ENCODE data around the gene ELAVL1.
A peak's percentile ranks its signal among the peaks of the same experiment; 100 is the strongest.

Gene ELAVL1

GRCh38 chr19:7917267-7918061 lies 88.0 kb downstream of the ELAVL1 start:
- Histone ChIP-seq H3K27me3 (ENCODE audit: low read depth, low read length) (peaks cover 29% of the 10 kb centered on the region), H3K36me3 (ENCODE audit: control insufficient read depth in 1 of 2, insufficient read depth in 2 of 2, low read length in 2 of 2) (peaks cover 2 to 14% of the 10 kb centered on the region in 2 donors), H3K9me3 (ENCODE audit: control insufficient read depth in 1 of 2, low read length in 2 of 2) (no peaks in the 10 kb centered on the region), H3K4me3 (ENCODE audit: low read depth in 1 of 2, low read length in 2 of 2) (peak overlapping the region in 1 of 2 donors; percentile 46), H3K4me1 (ENCODE audit: control insufficient read depth in 1 of 2, insufficient read depth in 2 of 2, low read length in 2 of 2) (peaks cover 5 to 56% of the 10 kb centered on the region in 2 donors), H3K27ac (ENCODE audit: low read length) (no peak overlapping the region)

- H3K27me3 ChIP-seq (ENCODE audit: low read depth, low read length), result peaks cover 29% of the 10 kb centered on the region
- H3K9me3 ChIP-seq (ENCODE audit: control insufficient read depth in 1 of 2, low read length in 2 of 2), result no peaks in the 10 kb centered on the region
- peak overlapping the region in 1 of 2 donors; percentile 46 for H3K4me3 ChIP-seq (ENCODE audit: low read depth in 1 of 2, low read length in 2 of 2)
- peaks cover 3 to 13% of the 10 kb centered on the region in 2 donors for H3K36me3 ChIP-seq (ENCODE audit: control insufficient read depth in 1 of 2, insufficient read depth in 2 of 2, low read length in 2 of 2)
- H3K4me1 ChIP-seq (ENCODE audit: control insufficient read depth in 1 of 2, insufficient read depth in 2 of 2, low read length in 2 of 2), result peaks cover 5 to 50% of the 10 kb centered on the region in 2 donors
- no peak overlapping the region for H3K27ac ChIP-seq (ENCODE audit: low read length)
These were observed 88.5 kb downstream of the ELAVL1 start for GRCh38 chr19:7916955-7917266.

- Histone ChIP-seq H3K4me1 (ENCODE audit: control insufficient read depth in 1 of 2, insufficient read depth in 2 of 2, low read length in 2 of 2) (peaks cover 0 to 44% of the 10 kb centered on the region in 2 donors), H3K27ac (ENCODE audit: low read length) (no peak overlapping the region), H3K9me3 (ENCODE audit: control insufficient read depth in 1 of 2, low read length in 2 of 2) (no peaks in the 10 kb centered on the region), H3K4me3 (ENCODE audit: low read depth in 1 of 2, low read length in 2 of 2) (peak overlapping the region in 1 of 2 donors; percentile 51), H3K27me3 (ENCODE audit: low read depth, low read length) (peaks cover 29% of the 10 kb centered on the region), H3K36me3 (ENCODE audit: control insufficient read depth in 1 of 2, insufficient read depth in 2 of 2, low read length in 2 of 2) (peaks cover 3 to 17% of the 10 kb centered on the region in 2 donors)
These were observed 89.1 kb downstream of the ELAVL1 start for GRCh38 chr19:7916103-7916954.

- H3K27ac ChIP-seq (ENCODE audit: low read length), result no peak overlapping the region
- H3K4me3 ChIP-seq (ENCODE audit: low read depth in 1 of 2, low read length in 2 of 2), result peak overlapping the region in 1 of 2 donors; percentile 51
- peaks cover 3 to 25% of the 10 kb centered on the region in 2 donors for H3K36me3 ChIP-seq (ENCODE audit: control insufficient read depth in 1 of 2, insufficient read depth in 2 of 2, low read length in 2 of 2)
- no peaks in the 10 kb centered on the region for H3K9me3 ChIP-seq (ENCODE audit: control insufficient read depth in 1 of 2, low read length in 2 of 2)
- H3K27me3 ChIP-seq (ENCODE audit: low read depth, low read length), result peaks cover 29% of the 10 kb centered on the region
- H3K4me1 ChIP-seq (ENCODE audit: control insufficient read depth in 1 of 2, insufficient read depth in 2 of 2, low read length in 2 of 2), result peaks cover 0 to 42% of the 10 kb centered on the region in 2 donors
These were observed 90.0 kb downstream of the ELAVL1 start for GRCh38 chr19:7915250-7916102.

- H3K27ac ChIP-seq (ENCODE audit: low read length), result no peak within 1 kb of the TSS
- peaks cover 29% of the 10 kb centered on the region for H3K27me3 ChIP-seq (ENCODE audit: low read depth, low read length)
- peaks cover 0 to 37% of the 10 kb centered on the region in 2 donors for H3K4me1 ChIP-seq (ENCODE audit: control insufficient read depth in 1 of 2, insufficient read depth in 2 of 2, low read length in 2 of 2)
- H3K9me3 ChIP-seq (ENCODE audit: control insufficient read depth in 1 of 2, low read length in 2 of 2), result no peaks in the 10 kb centered on the region
- peaks cover 3 to 34% of the 10 kb centered on the region in 2 donors for H3K36me3 ChIP-seq (ENCODE audit: control insufficient read depth in 1 of 2, insufficient read depth in 2 of 2, low read length in 2 of 2)
- no peak within 1 kb of the TSS for H3K4me3 ChIP-seq (ENCODE audit: low read depth in 1 of 2, low read length in 2 of 2)
These were observed 90.8 kb downstream of the ELAVL1 start, which contains the start of gene TGFBR3L for GRCh38 chr19:7914598-7915045. TGFBR3L (plus strand) TSS chr19:7914830.

GRCh38 chr19:7914099-7914498 lies 91.3 kb downstream of the ELAVL1 start:
- H3K4me3 ChIP-seq (ENCODE audit: low read depth in 1 of 2, low read length in 2 of 2), result no peak overlapping the region
- H3K27me3 ChIP-seq (ENCODE audit: low read depth, low read length), result peaks cover 29% of the 10 kb centered on the region
- peaks cover 3 to 39% of the 10 kb centered on the region in 2 donors for H3K36me3 ChIP-seq (ENCODE audit: control insufficient read depth in 1 of 2, insufficient read depth in 2 of 2, low read length in 2 of 2)
- peaks cover 0 to 32% of the 10 kb centered on the region in 2 donors for H3K4me1 ChIP-seq (ENCODE audit: control insufficient read depth in 1 of 2, insufficient read depth in 2 of 2, low read length in 2 of 2)
- H3K9me3 ChIP-seq (ENCODE audit: control insufficient read depth in 1 of 2, low read length in 2 of 2), result no peaks in the 10 kb centered on the region
- H3K27ac ChIP-seq (ENCODE audit: low read length), result no peak overlapping the region

DNA sequence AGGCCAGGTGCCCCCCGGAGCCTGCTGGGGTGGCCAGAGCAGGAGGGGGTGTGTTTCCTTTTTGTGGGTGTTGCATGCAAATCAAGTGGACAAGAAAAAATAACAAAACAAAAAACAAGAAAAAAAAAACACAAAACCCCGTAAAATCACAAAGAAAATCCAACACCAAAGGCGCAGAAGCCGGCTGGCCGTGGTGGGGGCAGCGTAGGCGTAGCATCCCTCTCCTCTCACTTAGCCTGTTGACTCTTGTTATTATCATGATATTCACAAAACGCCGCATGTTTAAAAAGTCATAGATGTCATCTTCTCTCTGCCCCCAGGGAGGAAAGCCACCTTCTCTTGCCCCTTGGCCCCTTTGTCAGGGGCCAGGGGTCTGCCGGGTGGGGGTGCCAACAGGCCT lies 91.8 kb downstream of the ELAVL1 start:
- H3K4me3 ChIP-seq (ENCODE audit: low read depth in 1 of 2, low read length in 2 of 2), result no peak overlapping the region
- no peaks in the 10 kb centered on the region for H3K9me3 ChIP-seq (ENCODE audit: control insufficient read depth in 1 of 2, low read length in 2 of 2)
- H3K4me1 ChIP-seq (ENCODE audit: control insufficient read depth in 1 of 2, insufficient read depth in 2 of 2, low read length in 2 of 2), result peaks cover 0 to 28% of the 10 kb centered on the region in 2 donors
- H3K27ac ChIP-seq (ENCODE audit: low read length), result no peak overlapping the region
- H3K27me3 ChIP-seq (ENCODE audit: low read depth, low read length), result peaks cover 27% of the 10 kb centered on the region
- peaks cover 3 to 42% of the 10 kb centered on the region in 2 donors for H3K36me3 ChIP-seq (ENCODE audit: control insufficient read depth in 1 of 2, insufficient read depth in 2 of 2, low read length in 2 of 2)

DNA sequence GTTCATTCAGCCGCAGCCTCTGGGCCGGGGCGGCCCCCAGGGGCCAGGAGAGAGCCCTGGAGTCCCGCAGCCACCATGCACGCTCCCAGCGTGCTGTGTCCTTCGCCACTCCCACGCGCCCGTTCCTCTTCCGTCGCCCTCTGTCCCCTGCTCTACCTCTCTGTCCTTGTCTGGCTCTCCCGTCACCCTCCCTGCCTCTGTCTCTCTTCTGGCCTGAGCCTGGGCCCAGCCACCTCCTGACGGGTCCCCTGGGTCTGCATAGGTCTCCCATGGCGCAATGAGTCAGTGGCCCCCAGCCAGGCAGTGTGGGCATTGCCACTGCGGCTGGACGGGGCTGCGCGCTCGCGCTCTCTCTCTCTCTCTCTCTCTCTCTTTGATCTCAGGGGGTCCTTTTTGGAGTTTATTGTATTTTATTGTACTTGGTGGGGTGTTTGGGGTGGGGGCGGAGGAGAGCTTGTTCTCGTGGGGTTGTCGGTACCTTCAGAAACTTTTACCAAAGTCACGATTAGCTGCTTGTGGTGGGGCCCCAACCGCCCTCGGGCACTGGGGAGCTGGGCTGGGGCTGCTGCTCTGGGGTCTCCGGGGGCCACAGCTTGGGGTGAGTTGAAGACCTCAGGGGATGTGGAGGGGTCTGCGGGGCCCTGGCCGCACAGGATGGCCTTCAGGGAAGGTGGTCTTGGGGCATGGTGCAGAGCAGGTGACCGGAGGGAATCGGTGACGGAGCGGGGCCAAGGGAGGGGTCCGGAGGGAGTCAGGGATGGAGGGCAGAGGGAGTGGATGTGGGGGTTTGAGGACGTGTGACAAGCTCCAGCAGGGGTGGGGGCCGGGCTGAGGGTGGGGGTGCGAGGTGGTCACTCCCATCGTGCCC lies 92.5 kb downstream of the ELAVL1 start:
- no peak overlapping the region for H3K4me3 ChIP-seq (ENCODE audit: low read depth in 1 of 2, low read length in 2 of 2)
- H3K27ac ChIP-seq (ENCODE audit: low read length), result no peak overlapping the region
- H3K9me3 ChIP-seq (ENCODE audit: control insufficient read depth in 1 of 2, low read length in 2 of 2), result no peaks in the 10 kb centered on the region
- peaks cover 0 to 24% of the 10 kb centered on the region in 2 donors for H3K4me1 ChIP-seq (ENCODE audit: control insufficient read depth in 1 of 2, insufficient read depth in 2 of 2, low read length in 2 of 2)
- peaks cover 19% of the 10 kb centered on the region for H3K27me3 ChIP-seq (ENCODE audit: low read depth, low read length)
- peaks cover 3 to 42% of the 10 kb centered on the region in 2 donors for H3K36me3 ChIP-seq (ENCODE audit: control insufficient read depth in 1 of 2, insufficient read depth in 2 of 2, low read length in 2 of 2)

DNA sequence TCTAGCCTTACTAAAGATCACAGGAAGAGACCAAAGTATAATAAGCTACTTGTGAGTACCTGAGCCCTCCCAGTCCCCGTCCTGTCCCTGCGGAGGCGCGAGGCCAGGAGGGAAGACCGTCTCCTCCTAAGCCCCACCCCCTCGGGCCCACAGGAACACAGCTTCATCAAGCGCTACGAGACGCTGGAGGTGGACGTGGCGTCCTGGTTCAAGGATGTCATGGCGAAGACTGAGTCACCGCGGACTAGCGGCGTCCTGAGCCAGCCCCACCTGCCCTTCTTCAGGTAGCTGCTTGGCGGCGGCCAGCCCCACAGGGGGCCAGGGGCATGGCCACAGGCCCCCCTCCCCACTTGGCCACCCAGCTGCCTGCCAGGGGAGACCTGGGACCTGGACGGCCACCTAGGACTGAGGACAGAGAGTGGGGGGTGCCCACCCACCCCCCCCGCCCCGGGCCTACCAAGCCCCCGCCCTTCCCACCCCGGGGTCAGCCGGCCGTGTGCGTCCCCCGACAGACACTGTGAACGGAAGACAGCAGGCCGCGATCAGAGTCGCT lies 93.2 kb downstream of the ELAVL1 start:
- Histone ChIP-seq H3K4me3 (ENCODE audit: low read depth in 1 of 2, low read length in 2 of 2) (no peak overlapping the region), H3K27me3 (ENCODE audit: low read depth, low read length) (peaks cover 15% of the 10 kb centered on the region), H3K9me3 (ENCODE audit: control insufficient read depth in 1 of 2, low read length in 2 of 2) (no peaks in the 10 kb centered on the region), H3K36me3 (ENCODE audit: control insufficient read depth in 1 of 2, insufficient read depth in 2 of 2, low read length in 2 of 2) (peaks cover 3 to 42% of the 10 kb centered on the region in 2 donors), H3K4me1 (ENCODE audit: control insufficient read depth in 1 of 2, insufficient read depth in 2 of 2, low read length in 2 of 2) (peaks cover 0 to 21% of the 10 kb centered on the region in 2 donors), H3K27ac (ENCODE audit: low read length) (no peak overlapping the region)

All from muscle layer of duodenum (tissue), 2 donors.